MM.1S (cell line): ENCODE results near the gene ATG10.

ENCODE experiments used
- DNase-seq: peaks from one replicate; pipeline ENCODE4 v3.0.0-alpha.2; 2015
- H2AFZ ChIP-seq: fragments of 300-600 bp; sonication (generic); 2 replicates; pipeline ENCODE4 v1.6.0; 2016; ENCODE audit warnings: antibody characterized with exemption, low read length
- H3F3A ChIP-seq: fragments of 300-600 bp; sonication (generic); 2 replicates; pipeline ENCODE4 v1.6.1; 2016; ENCODE audit warnings: mild to moderate bottlenecking, antibody characterized with exemption, low read length, moderate library complexity, mixed read lengths; ENCODE audit not compliant: insufficient read depth
- H3K27ac ChIP-seq: fragments of 300-600 bp; sonication (generic); 2 replicates; pipeline ENCODE4 v1.5.1; 2016; ENCODE audit warnings: mild to moderate bottlenecking, low read length
- H3K27me3 ChIP-seq: fragments of 300-600 bp; sonication (generic); replicated peaks from 2 replicates; pipeline ENCODE4 v1.6.0; 2016; ENCODE audit warnings: low read length; ENCODE audit not compliant: insufficient read depth
- H3K36me3 ChIP-seq: fragments of 300-600 bp; sonication (generic); replicated peaks from 2 replicates; pipeline ENCODE4 v1.6.1; 2016; ENCODE audit warnings: mild to moderate bottlenecking, low read length, mixed read lengths; ENCODE audit not compliant: insufficient read depth
- H3K4me1 ChIP-seq: fragments of 300-600 bp; sonication (generic); 2 replicates; pipeline ENCODE4 v1.6.1; 2016; ENCODE audit warnings: low read length, mixed read lengths
- H3K4me2 ChIP-seq: fragments of 300-600 bp; sonication (generic); 2 replicates; pipeline ENCODE4 v1.6.0; 2016; ENCODE audit warnings: low read depth, low read length
- H3K4me3 ChIP-seq: fragments of 300-600 bp; sonication (generic); 2 replicates; pipeline ENCODE4 v1.5.1; 2016; ENCODE audit warnings: low read length, mixed read lengths
- H3K79me2 ChIP-seq: fragments of 300-600 bp; sonication (generic); 2 replicates; pipeline ENCODE4 v1.6.1; 2016; ENCODE audit warnings: mixed run types, low read length, mixed read lengths
- H3K9ac ChIP-seq: fragments of 300-600 bp; sonication (generic); 2 replicates; pipeline ENCODE4 v1.6.1; 2016; ENCODE audit warnings: low read length, mixed read lengths
- H3K9me2 ChIP-seq: fragments of 300-600 bp; sonication (generic); replicated peaks from 2 replicates; pipeline ENCODE4 v1.6.1; 2016; ENCODE audit warnings: mild to moderate bottlenecking, low read length, mixed read lengths; ENCODE audit not compliant: insufficient read depth
- H3K9me3 ChIP-seq: fragments of 300-600 bp; sonication (generic); replicated peaks from 2 replicates; pipeline ENCODE4 v1.6.1; 2016; ENCODE audit warnings: mild to moderate bottlenecking, low read length, mixed read lengths; ENCODE audit not compliant: insufficient read depth
- H4K20me1 ChIP-seq: fragments of 300-600 bp; sonication (generic); 2 replicates; pipeline ENCODE4 v1.6.1; 2016; ENCODE audit warnings: mild to moderate bottlenecking, low read length, moderate library complexity, mixed read lengths; ENCODE audit not compliant: insufficient read depth
- CTCF ChIP-seq: fragments of 300-600 bp; sonication (generic); IDR thresholded peaks from 2 replicates; pipeline ENCODE4 v1.5.1; 2016; ENCODE audit warnings: antibody characterized with exemption, low read length, mixed read lengths
- EZH2 ChIP-seq: fragments of 300-600 bp; sonication (generic); optimal IDR thresholded peaks from 2 replicates; pipeline ENCODE3; 2017; ENCODE audit warnings: low read depth, mild to moderate bottlenecking, antibody characterized with exemption, low read length, mixed read lengths
- EZH2phosphoT487 ChIP-seq: fragments of 300-600 bp; sonication (generic); IDR thresholded peaks from 2 replicates; pipeline ENCODE4 v1.6.1; 2018; ENCODE audit warnings: antibody characterized with exemption, low read length

ATG10 gene

DNA sequence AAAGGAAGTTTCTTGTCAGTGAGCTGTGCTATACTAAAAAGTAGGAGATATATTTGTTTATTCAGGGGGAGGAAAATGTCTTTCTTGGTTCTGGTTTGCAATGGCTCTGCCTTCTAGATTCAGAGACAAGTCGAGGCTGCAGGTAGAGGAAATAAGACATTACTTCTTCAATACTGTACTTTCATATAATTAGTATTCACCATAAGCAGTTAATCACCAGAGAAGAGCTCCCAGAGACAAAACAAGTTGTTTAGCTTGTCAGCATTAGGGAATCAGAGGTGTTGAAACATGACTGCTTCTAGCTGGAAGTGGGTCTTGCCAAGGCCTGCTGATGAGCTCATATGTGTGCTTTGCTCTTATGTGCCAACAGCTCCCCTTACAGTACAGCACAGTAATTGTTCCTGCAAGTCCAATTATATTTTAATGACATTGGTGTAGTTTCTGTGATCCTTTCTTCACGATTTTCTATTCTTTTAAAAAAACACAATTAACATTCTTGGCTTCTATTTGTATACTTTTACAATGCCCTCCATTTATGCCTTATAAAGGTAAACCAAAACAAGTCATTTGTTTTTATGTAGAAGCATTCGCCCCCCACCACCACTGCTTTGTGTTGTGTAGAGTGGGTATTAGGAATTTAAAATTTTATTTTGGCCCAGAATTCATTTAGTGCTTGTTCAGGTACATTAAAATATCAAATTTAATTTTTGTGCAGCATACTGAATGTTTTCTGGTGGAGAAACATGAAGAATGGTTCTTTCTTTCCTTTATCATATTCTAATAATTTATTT is 194.1 kb downstream of the ATG10 start:
- Histone ChIP-seq H4K20me1 (no peaks in the 10 kb centered on the region), H3K4me1 (peaks cover 6% of the 10 kb centered on the region; the same call in 1 of the 2 replicates), H3K4me2 (no peak overlapping the region), H3K79me2 (no peaks in the 10 kb centered on the region), H3K9ac (no peak overlapping the region), H2AFZ (no peak overlapping the region), H3F3A (no peaks in the 10 kb centered on the region), H3K36me3 (no peaks in the 10 kb centered on the region), H3K9me3 (no peaks in the 10 kb centered on the region), H3K27ac (no peak overlapping the region), H3K27me3 (no peaks in the 10 kb centered on the region), H3K4me3 (no peak overlapping the region), H3K9me2 (no peaks in the 10 kb centered on the region)
- TF ChIP-seq CTCF (peak; percentile 75), EZH2phosphoT487 (no peak), EZH2 (no peak)
- DNase-seq, result peak; percentile 79

DNA sequence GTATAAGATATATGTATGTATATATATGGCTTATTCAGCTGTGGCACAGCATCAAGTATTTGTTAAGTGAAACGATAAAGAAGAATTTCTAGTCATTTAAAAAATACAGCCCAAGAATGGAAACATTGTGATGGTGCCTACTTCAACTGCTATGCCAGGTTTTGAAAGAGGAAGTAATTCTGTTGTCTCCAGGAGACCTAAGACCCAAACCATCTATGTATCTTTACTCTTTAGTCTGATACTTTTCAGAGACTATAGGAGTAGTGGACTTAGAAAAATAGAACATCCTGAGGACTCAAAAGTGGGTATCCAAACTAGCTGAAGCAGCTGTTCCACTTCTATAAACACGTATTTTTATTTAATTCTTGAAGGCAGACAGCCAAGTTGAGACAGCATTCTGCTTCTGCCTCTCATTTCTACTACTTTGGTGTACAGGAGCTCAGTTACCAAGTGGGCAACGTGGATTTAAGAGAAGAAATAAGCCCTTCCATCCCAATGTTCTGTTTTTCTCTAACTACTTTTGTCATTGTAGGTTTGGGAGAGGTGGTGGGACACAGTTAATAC is 195.6 kb downstream of the ATG10 start:
- H3K27me3 ChIP-seq, result no peaks in the 10 kb centered on the region
- no peaks in the 10 kb centered on the region for H3K9me2 ChIP-seq
- H3K4me1 ChIP-seq, result peaks cover 6% of the 10 kb centered on the region; the same call in 1 of the 2 replicates
- no peaks in the 10 kb centered on the region for H3F3A ChIP-seq
- no peaks in the 10 kb centered on the region for H3K36me3 ChIP-seq
- H3K4me2 ChIP-seq, result no peak overlapping the region
- no peak overlapping the region for H2AFZ ChIP-seq
- no peaks in the 10 kb centered on the region for H4K20me1 ChIP-seq
- TF ChIP-seq EZH2 (no peak), EZH2phosphoT487 (no peak), CTCF (no peak)
- H3K9ac ChIP-seq, result no peak overlapping the region; the same call in 1 of the 2 replicates
- DNase-seq, result no peak
- 0 out of 2 replicates have a peak overlapping the region, but pooled peaks have one; percentile 22 for H3K27ac ChIP-seq
- H3K79me2 ChIP-seq, result no peaks in the 10 kb centered on the region
- H3K9me3 ChIP-seq, result no peaks in the 10 kb centered on the region
- no peak overlapping the region for H3K4me3 ChIP-seq

DNA sequence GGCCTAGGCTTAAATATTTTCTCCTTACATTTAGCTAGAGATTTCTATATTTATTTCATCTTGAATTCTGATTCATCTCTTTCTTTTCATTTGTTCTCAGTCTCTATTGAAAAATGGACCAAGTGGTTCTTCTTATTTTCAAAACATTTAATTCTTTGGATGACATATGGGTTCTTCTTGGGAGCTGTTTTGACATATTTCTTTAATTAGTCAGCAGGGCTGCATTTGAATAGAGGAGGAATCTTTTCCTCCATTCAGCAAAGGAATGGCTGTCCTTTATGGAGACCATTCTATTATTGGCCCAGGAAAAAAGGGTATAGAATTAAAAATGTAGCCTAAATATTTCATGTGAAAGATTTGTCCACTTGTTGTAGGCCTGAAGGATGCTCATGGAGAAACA is 196.5 kb downstream of the ATG10 start:
- Histone ChIP-seq H3K9me2 (no peaks in the 10 kb centered on the region), H3K27ac (no peak overlapping the region), H3F3A (no peaks in the 10 kb centered on the region), H3K4me2 (no peak overlapping the region), H3K27me3 (no peaks in the 10 kb centered on the region), H3K4me3 (no peak overlapping the region), H2AFZ (no peak overlapping the region), H3K79me2 (no peaks in the 10 kb centered on the region), H3K9ac (no peak overlapping the region), H3K4me1 (peaks cover 13% of the 10 kb centered on the region), H3K9me3 (no peaks in the 10 kb centered on the region), H3K36me3 (no peaks in the 10 kb centered on the region), H4K20me1 (no peaks in the 10 kb centered on the region)
- TF ChIP-seq CTCF, result no peak
- TF ChIP-seq EZH2, result no peak
- TF ChIP-seq EZH2phosphoT487, result no peak
- DNase-seq, result no peak
